ENCODE data around the gene TAS2R16. TPM values are rescaled to one million over a fixed set of nuclear protein-coding genes. Genes with fewer than 3 reads are reported as not detected.

Gene TAS2R16, protein sequence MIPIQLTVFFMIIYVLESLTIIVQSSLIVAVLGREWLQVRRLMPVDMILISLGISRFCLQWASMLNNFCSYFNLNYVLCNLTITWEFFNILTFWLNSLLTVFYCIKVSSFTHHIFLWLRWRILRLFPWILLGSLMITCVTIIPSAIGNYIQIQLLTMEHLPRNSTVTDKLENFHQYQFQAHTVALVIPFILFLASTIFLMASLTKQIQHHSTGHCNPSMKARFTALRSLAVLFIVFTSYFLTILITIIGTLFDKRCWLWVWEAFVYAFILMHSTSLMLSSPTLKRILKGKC
- total RNA-seq: not detected

DNA sequence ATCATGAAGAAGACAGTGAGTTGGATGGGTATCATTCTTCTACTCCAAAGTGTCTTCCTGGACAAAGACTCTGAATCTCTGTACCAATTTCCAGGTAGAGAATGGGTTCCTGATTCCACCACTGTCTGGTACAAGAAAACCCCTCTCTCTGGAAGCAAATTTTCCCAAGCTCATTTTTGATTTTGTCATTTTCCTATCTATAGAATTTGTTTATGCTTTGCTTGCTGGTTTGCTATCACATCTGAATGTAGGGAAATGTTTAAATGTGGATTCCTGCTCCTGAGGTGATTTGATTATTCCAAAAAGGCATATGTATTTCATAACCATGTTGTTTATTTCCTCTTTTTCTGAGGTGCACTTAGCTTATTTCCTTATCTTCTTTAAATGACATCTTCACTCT, at the start of gene TAS2R16:
Gene TAS2R16, minus strand, starts transcription at position 101 of the 400 bp plus-strand sequence. Its CDS starts 66 bp downstream, at position 35.
- DNase-seq (ENCODE audit: low spot score): no peak
- ATAC-seq (ENCODE audit: insufficient number of reproducible peaks, low FRiP score, low read depth): no peak
- Histone ChIP-seq H3K4me3 (no peak within 1 kb of the TSS), H3K27ac (no peak within 1 kb of the TSS), H3K4me1 (ENCODE audit: control insufficient read depth in 1 of 2, low read depth in 2 of 2) (no peaks in the 10 kb centered on the region), H3K27me3 (replicated peaks; ENCODE audit: insufficient read depth) (no peaks in the 10 kb centered on the region), H3K9me3 (no peaks in the 10 kb centered on the region), H3K36me3 (no peaks in the 10 kb centered on the region)
- TF ChIP-seq, protein P1, sequence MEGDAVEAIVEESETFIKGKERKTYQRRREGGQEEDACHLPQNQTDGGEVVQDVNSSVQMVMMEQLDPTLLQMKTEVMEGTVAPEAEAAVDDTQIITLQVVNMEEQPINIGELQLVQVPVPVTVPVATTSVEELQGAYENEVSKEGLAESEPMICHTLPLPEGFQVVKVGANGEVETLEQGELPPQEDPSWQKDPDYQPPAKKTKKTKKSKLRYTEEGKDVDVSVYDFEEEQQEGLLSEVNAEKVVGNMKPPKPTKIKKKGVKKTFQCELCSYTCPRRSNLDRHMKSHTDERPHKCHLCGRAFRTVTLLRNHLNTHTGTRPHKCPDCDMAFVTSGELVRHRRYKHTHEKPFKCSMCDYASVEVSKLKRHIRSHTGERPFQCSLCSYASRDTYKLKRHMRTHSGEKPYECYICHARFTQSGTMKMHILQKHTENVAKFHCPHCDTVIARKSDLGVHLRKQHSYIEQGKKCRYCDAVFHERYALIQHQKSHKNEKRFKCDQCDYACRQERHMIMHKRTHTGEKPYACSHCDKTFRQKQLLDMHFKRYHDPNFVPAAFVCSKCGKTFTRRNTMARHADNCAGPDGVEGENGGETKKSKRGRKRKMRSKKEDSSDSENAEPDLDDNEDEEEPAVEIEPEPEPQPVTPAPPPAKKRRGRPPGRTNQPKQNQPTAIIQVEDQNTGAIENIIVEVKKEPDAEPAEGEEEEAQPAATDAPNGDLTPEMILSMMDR (IDR thresholded peaks at IDR 0.05): no peak

DNA sequence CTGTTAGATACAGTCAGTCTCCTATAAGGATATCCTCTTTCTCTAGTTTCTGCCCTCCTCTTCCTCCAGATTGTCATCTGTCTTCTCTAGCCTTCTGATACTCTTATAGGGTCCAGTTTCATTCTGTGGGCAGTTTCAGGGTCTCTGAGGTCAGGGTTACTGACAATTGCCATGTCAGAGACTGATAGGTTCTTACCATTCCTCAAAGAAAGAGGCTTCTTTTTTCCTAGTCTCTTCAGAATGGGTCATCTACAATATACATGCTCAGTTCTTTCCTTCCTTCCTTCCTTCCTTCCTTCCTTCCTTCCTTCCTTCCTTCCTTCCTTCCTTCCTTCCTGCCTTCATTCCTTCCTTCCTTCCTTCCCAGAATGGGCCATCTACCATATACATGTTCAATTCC, 48.1 kb upstream of the TAS2R16 start:
- TF ChIP-seq, protein P1 (IDR thresholded peaks at IDR 0.05): no peak
- no peak overlapping the region for H3K4me3 ChIP-seq
- H3K27ac ChIP-seq: no peak overlapping the region
- no peak for DNase-seq (ENCODE audit: low spot score)
- ATAC-seq (ENCODE audit: insufficient number of reproducible peaks, low FRiP score, low read depth): no peak
- H3K36me3 ChIP-seq: no peaks in the 10 kb centered on the region
- H3K9me3 ChIP-seq: no peaks in the 10 kb centered on the region
- H3K27me3 ChIP-seq (replicated peaks; ENCODE audit: insufficient read depth): no peaks in the 10 kb centered on the region
- H3K4me1 ChIP-seq (ENCODE audit: control insufficient read depth in 1 of 2, low read depth in 2 of 2): no peaks in the 10 kb centered on the region

DNA sequence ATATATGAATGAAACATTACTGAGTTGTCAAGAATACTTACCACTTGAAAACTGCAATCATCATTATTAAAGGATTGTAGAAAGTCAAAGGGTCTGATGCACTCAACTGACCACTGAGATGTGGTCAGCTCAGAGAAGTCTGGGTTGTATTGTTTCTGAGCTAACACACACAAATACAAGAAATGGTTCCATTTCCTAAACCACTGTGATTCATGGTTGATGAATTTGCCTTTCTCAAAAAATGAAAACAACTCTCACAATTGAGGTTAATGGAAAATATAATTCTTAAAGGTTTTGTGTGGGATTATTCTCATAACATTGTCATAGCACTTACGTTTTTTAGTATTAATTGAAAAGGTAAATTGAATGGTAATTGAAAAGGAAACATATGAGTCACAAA, 45.6 kb upstream of the TAS2R16 start:
- Histone ChIP-seq H3K9me3 (no peaks in the 10 kb centered on the region), H3K4me1 (ENCODE audit: control insufficient read depth in 1 of 2, low read depth in 2 of 2) (no peaks in the 10 kb centered on the region), H3K4me3 (no peak overlapping the region), H3K36me3 (no peaks in the 10 kb centered on the region), H3K27me3 (replicated peaks; ENCODE audit: insufficient read depth) (no peaks in the 10 kb centered on the region), H3K27ac (no peak overlapping the region)
- ATAC-seq (ENCODE audit: insufficient number of reproducible peaks, low FRiP score, low read depth) (no peak), DNase-seq (ENCODE audit: low spot score) (no peak)
- TF ChIP-seq, protein P1 (IDR thresholded peaks at IDR 0.05): no peak

DNA sequence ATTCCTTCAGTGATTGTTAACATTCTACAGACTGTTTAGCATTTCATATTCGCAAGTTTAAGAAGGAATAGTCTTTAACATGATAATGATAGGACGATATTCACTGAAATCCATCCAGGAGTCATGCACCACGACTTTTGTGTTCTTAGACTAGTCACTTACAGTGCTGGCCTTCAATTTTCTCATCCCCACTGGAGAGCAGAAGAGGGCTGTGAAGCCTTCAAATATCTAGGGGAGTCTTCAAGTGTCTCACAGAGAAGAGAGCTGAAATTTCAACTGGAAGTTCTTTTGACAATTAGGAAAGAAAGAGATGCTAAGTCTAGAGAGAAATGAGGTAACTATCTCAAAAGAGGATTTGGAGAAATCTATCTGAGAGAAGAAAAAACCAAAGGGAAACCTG, 43.8 kb upstream of the TAS2R16 start:
- TF ChIP-seq, protein P1 (IDR thresholded peaks at IDR 0.05): no peak

DNA sequence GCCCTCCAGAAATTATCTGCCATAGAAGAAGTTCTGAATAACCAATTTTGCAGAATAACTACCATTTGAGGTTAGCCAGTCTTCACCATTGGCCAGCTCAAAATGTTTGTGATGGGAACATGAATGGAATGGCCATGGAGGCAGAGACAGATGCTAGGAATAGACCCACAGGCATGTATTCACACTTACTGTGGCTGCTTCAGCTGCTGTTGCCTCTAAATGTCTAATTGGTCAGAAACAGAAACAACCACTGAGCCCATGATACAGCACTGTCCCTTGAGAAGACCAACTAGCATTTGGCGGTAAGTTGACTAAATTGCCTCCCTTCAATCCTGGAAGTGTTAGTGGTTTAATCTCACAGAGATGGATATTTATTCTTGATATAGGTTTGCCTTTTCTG, 38.6 kb upstream of the TAS2R16 start:
- H3K27ac ChIP-seq: no peak overlapping the region
- no peaks in the 10 kb centered on the region for H3K36me3 ChIP-seq
- no peaks in the 10 kb centered on the region for H3K9me3 ChIP-seq
- H3K27me3 ChIP-seq (replicated peaks; ENCODE audit: insufficient read depth): no peaks in the 10 kb centered on the region
- ATAC-seq (ENCODE audit: insufficient number of reproducible peaks, low FRiP score, low read depth): no peak
- no peak overlapping the region for H3K4me3 ChIP-seq
- no peaks in the 10 kb centered on the region for H3K4me1 ChIP-seq (ENCODE audit: control insufficient read depth in 1 of 2, low read depth in 2 of 2)
- no peak for DNase-seq (ENCODE audit: low spot score)
- TF ChIP-seq, protein P1 (IDR thresholded peaks at IDR 0.05): no peak

More for the DNA sequence above, 43.8 kb upstream of the TAS2R16 start:
- ATAC-seq (ENCODE audit: insufficient number of reproducible peaks, low FRiP score, low read depth) (no peak), DNase-seq (ENCODE audit: low spot score) (no peak)
- Histone ChIP-seq H3K36me3 (no peaks in the 10 kb centered on the region), H3K4me1 (ENCODE audit: control insufficient read depth in 1 of 2, low read depth in 2 of 2) (no peaks in the 10 kb centered on the region), H3K9me3 (no peaks in the 10 kb centered on the region), H3K4me3 (no peak overlapping the region), H3K27me3 (replicated peaks; ENCODE audit: insufficient read depth) (no peaks in the 10 kb centered on the region), H3K27ac (no peak overlapping the region)
